Kidney (tissue), 14 donors: ENCODE data around the gene DNTT. TPM values are rescaled to one million over a fixed set of nuclear protein-coding genes. Genes with fewer than 3 reads are reported as not detected.

Experiments used
- DNase-seq, 5 donors: peaks; one replicate each; pipeline ENCODE4 v3.0.0-alpha.2; 2013 to 2020
- FAIRE-seq: peaks from 2 replicates; lab custom pipeline; 2012; peaks lifted over from hg19 to GRCh38; lab: Jason Lieb, UNC
- H3K27ac ChIP-seq, 2 donors: one replicate each; pipeline ENCODE4 v1.7.0; 2013; ENCODE audit warnings: low read depth in 2 of 2, low read length in 2 of 2, inconsistent platforms in 1 of 2
- H3K27me3 ChIP-seq: one replicate; pipeline ENCODE4 v1.7.1; 2013; ENCODE audit warnings: low read length, inconsistent platforms; ENCODE audit not compliant: control insufficient read depth, insufficient read depth
- H3K36me3 ChIP-seq, 3 donors: one replicate each; pipeline versions ENCODE4 v1.7.0 to v1.7.1; 2013; ENCODE audit warnings: low read length in 3 of 3, control low read depth in 1 of 3, inconsistent platforms in 1 of 3; ENCODE audit not compliant: insufficient read depth in 3 of 3, control insufficient read depth in 2 of 3
- H3K4me1 ChIP-seq, 3 donors: one replicate each; pipeline versions ENCODE4 v1.7.0 to v1.7.1; 2013; ENCODE audit warnings: low read length in 3 of 3, inconsistent platforms in 1 of 3, low read depth in 1 of 3; ENCODE audit not compliant: control insufficient read depth in 2 of 3, insufficient read depth in 2 of 3
- H3K4me3 ChIP-seq, 3 donors: one replicate each; pipeline versions ENCODE4 v1.7.0 to v1.8.1; 2013; ENCODE audit warnings: low read length in 3 of 3, control low read depth in 1 of 3, inconsistent platforms in 1 of 3
- H3K9ac ChIP-seq, 3 donors: one replicate each; pipeline versions ENCODE4 v1.7.0 to v1.7.1; 2013; ENCODE audit warnings: low read length in 3 of 3, control low read depth in 1 of 3, inconsistent platforms in 1 of 3
- H3K9me3 ChIP-seq, 3 donors: one replicate each; pipeline versions ENCODE4 v1.7.0 to v1.7.1; 2013; ENCODE audit warnings: low read length in 3 of 3, control low read depth in 1 of 3, inconsistent platforms in 1 of 3; ENCODE audit not compliant: control insufficient read depth in 2 of 3, insufficient read depth in 1 of 3
- intact Hi-C: fragments of 100-400 bp; cut with DNase I; formaldehyde crosslinking; loops from one replicate; pipeline ENCODE4 v1.11.1; 2022
- polyA plus RNA-seq: library from polyadenylated mRNA; stranded (reverse); fragments of 350-450 nt; fragmentation: Illumina TruSeq; extraction: RNeasy Lipid Tissue Mini Kit (QIAGEN cat#74804); gene quantifications from one replicate; pipeline ENCODE4 v1.2.3, GENCODE V29; 2014; ENCODE audit warnings: low read depth, low replicate concordance; ENCODE audit not compliant: insufficient read depth
- total RNA-seq: library from RNA; stranded (reverse); fragmentation: NEBNext Ultra II Directional; extraction: Animal tissue kit (Norgen Biotek cat#: 25700); gene quantifications from one replicate; pipeline ENCODE4 v1.2.1, GENCODE V29; 2021
- TF ChIP-seq, protein P1 (sequence below): IDR thresholded peaks from 3 replicates; pipeline ENCODE4 v1.5.1; 2012; ENCODE audit warnings: mild to moderate bottlenecking, moderate library complexity, borderline replicate concordance; ENCODE audit not compliant: insufficient read depth; ENCODE audit errors: extremely low read depth
- donor health status: control.
- donor health status: control.
- donor health status: control.
- donor health status: control.
- donor health status: control.
- donor health status: DM: yes; HTN: yes; CAD: no.
- donor health status: Normal renal cell carcinoma (clear cell type).

DNTT gene
- total and polyA plus RNA-seq, 2 donors from 2014 or later = not detected

DNA sequence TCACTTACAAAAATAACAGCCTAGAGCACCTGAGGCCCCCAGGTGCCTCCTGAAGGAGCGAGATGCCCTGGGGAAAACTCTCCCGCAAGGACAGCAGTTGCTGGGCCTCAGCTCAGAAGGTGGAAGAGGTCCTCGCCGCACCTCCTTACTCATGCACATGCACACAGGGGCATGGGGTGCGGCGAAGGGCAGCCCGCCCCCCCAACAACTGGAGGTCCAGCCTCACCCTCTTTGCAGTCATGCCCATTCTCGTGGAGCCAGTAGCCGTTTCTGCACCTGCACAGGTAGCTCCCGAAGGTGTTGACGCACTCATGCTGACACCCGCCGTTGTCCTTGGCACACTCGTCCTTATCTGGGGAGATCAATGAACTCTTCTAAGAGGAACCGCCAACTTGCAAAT is 74.5 kb downstream of the DNTT start:
- intact Hi-C loops = no loop called here
- DNase-seq (no peak), FAIRE-seq (no peak)

DNA sequence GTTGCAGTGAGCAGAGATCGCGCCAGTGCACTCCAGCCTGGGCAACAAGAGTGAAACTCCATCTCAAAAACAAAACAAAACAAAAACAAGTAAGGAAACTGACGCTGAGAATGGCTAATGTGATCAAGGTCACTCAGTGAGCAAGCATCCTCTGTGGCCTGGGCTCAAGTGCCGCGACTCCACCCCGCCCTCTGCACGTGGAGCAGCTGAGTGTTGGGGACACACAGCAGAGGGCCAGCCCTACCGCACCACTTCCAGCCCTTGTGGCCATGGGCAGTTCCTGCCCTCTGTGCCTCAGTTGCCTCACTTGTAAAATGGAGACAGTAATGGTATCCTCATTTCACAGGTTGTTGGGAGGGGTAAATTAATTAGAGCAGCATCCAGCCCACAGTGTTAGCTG is 75.5 kb downstream of the DNTT start:
- Histone ChIP-seq H3K4me3 (no peak overlapping the region), H3K27ac (no peak overlapping the region), H3K9me3 (no peaks in the 10 kb centered on the region), H3K27me3 (no peaks in the 10 kb centered on the region), H3K9ac (no peak overlapping the region), H3K36me3 (no peaks in the 10 kb centered on the region), H3K4me1 (peaks cover 0 to 7% (median 4%) of the 10 kb centered on the region in 3 donors)
- DNase-seq (no peak), FAIRE-seq (no peak)
- TF ChIP-seq, protein P1, sequence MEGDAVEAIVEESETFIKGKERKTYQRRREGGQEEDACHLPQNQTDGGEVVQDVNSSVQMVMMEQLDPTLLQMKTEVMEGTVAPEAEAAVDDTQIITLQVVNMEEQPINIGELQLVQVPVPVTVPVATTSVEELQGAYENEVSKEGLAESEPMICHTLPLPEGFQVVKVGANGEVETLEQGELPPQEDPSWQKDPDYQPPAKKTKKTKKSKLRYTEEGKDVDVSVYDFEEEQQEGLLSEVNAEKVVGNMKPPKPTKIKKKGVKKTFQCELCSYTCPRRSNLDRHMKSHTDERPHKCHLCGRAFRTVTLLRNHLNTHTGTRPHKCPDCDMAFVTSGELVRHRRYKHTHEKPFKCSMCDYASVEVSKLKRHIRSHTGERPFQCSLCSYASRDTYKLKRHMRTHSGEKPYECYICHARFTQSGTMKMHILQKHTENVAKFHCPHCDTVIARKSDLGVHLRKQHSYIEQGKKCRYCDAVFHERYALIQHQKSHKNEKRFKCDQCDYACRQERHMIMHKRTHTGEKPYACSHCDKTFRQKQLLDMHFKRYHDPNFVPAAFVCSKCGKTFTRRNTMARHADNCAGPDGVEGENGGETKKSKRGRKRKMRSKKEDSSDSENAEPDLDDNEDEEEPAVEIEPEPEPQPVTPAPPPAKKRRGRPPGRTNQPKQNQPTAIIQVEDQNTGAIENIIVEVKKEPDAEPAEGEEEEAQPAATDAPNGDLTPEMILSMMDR = no peak
- intact Hi-C loops = no loop called here

More for the DNA sequence above, 74.5 kb downstream of the DNTT start:
- Histone ChIP-seq H3K4me1 (peaks cover 0 to 7% (median 5%) of the 10 kb centered on the region in 3 donors), H3K27me3 (no peaks in the 10 kb centered on the region), H3K27ac (no peak overlapping the region), H3K36me3 (no peaks in the 10 kb centered on the region), H3K9me3 (no peaks in the 10 kb centered on the region), H3K9ac (no peak overlapping the region), H3K4me3 (no peak overlapping the region)
- TF ChIP-seq, protein P1 = no peak

- TF ChIP-seq, protein P1 = no peak
These were observed 76.6 kb downstream of the DNTT start for GRCh38 chr10:96380821-96381220.

DNA sequence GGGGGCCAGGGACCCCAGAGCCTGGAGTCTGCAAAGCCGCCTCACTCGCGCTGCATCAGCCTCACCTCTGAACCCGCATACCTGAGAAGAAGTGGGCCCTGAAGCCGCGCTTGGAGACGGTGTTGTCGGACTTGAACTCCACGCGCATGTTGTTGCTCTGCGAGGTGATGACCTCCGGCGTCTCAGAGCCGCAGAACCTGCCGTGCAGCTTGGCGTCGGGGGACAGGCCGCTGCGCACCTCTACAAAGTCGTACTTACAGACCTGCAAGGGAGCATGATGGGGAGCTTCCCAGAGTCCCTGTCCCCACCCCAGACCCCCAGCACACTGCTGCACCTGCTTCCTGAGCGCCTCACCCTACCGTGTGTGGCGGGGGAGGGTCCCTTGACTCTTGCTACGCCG is 80.3 kb downstream of the DNTT start:
- Histone ChIP-seq H3K4me3 (no peak overlapping the region), H3K4me1 (no peaks in the 10 kb centered on the region), H3K9me3 (no peaks in the 10 kb centered on the region), H3K27me3 (no peaks in the 10 kb centered on the region), H3K36me3 (no peaks in the 10 kb centered on the region), H3K27ac (no peak overlapping the region), H3K9ac (no peak overlapping the region)
- no peak for FAIRE-seq
- TF ChIP-seq, protein P1 = no peak
- intact Hi-C loops = no loop called here
- peak in 4 of 5 donors; percentile 32 to 48 (median 38) for DNase-seq

More at GRCh38 chr10:96380821-96381220, 76.6 kb downstream of the DNTT start:
- FAIRE-seq = no peak
- Histone ChIP-seq H3K4me3 (no peak overlapping the region), H3K9ac (no peak overlapping the region), H3K27me3 (no peaks in the 10 kb centered on the region), H3K36me3 (no peaks in the 10 kb centered on the region), H3K4me1 (peaks cover 0 to under 1% (median 0%) of the 10 kb centered on the region in 3 donors), H3K27ac (no peak overlapping the region), H3K9me3 (no peaks in the 10 kb centered on the region)
- intact Hi-C loops = no loop called here
- DNase-seq = no peak
